ENCODE results near the gene LIN7B. TPM values are rescaled to one million over a fixed set of nuclear protein-coding genes. Genes with fewer than 3 reads are reported as not detected.

The LIN7B gene
- total RNA-seq, 1 donor from 2014 or later, result 18.3 TPM

DNA sequence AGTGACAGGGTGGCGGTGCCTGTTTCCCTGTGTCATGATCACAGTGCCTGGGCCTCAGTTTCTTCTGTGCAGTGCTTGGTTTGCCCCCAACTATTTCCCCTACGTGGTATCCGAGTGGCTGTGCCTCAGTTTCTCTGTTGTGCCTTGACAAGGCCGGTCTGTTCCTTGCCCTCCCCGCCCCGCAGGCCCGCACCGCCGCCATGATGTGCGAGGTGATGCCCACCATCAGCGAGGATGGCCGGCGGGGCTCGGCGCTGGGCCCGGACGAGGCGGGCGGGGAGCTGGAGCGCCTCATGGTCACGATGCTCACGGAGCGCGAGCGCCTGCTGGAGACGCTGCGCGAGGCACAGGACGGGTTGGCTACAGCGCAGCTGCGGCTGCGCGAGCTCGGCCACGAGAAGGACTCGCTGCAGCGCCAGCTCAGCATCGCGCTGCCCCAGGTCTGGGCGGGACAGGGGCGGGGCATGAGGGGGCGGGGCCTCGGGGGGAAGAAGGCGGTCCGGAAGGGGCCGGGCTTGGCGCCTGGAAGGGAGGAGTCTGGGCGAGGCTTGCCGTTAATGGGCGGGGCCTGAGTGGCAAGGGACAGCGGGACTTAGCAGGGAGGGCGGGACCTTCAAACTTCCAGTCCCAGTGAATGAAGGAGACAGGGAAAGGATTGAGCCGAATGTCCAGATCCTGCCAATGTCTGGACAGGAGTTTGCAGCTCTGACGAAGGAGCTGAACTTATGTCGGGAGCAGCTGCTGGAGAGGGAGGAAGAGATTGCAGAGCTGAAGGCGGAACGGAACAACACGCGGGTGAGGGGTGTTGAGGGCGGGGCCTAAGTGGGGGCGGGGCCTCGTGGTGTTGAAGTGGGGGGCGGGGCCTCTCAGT, 13.7 kb downstream of the LIN7B start:
- peaks cover 16 to 32% (median 25%) of the 10 kb centered on the region in 3 donors for H3K4me1 ChIP-seq (ENCODE audit: control insufficient read depth in 3 of 3, insufficient read depth in 3 of 3, low read length in 3 of 3)
- H3K4me3 ChIP-seq (ENCODE audit: low read length in 3 of 3), result peak overlapping the region; percentile 56 to 70 (median 67)
- H3K36me3 ChIP-seq (ENCODE audit: control insufficient read depth in 3 of 3, insufficient read depth in 3 of 3, low read length in 3 of 3), result no peaks in the 10 kb centered on the region
- peaks cover 0 to 4% (median 0%) of the 10 kb centered on the region in 3 donors for H3K27me3 ChIP-seq (ENCODE audit: control insufficient read depth in 3 of 3, insufficient read depth in 3 of 3, low read length in 3 of 3)
- H3K9me3 ChIP-seq (ENCODE audit: control insufficient read depth in 3 of 3, low read length in 3 of 3), result no peaks in the 10 kb centered on the region
- peak overlapping the region; percentile 58 for H3K27ac ChIP-seq (ENCODE audit: low read depth, low read length)
- H3K9ac ChIP-seq (ENCODE audit: low read depth in 1 of 3, low read length in 3 of 3), result peak overlapping the region in 1 of 3 donors; percentile 8

GRCh38 chr19:49128545-49129237, 14.5 kb downstream of the LIN7B start:
- H3K27me3 ChIP-seq (ENCODE audit: control insufficient read depth in 3 of 3, insufficient read depth in 3 of 3, low read length in 3 of 3), result peaks cover 0 to 7% (median 0%) of the 10 kb centered on the region in 3 donors
- no peaks in the 10 kb centered on the region for H3K36me3 ChIP-seq (ENCODE audit: control insufficient read depth in 3 of 3, insufficient read depth in 3 of 3, low read length in 3 of 3)
- peaks cover 20 to 36% (median 29%) of the 10 kb centered on the region in 3 donors for H3K4me1 ChIP-seq (ENCODE audit: control insufficient read depth in 3 of 3, insufficient read depth in 3 of 3, low read length in 3 of 3)
- H3K9me3 ChIP-seq (ENCODE audit: control insufficient read depth in 3 of 3, low read length in 3 of 3), result no peaks in the 10 kb centered on the region
- H3K9ac ChIP-seq (ENCODE audit: low read depth in 1 of 3, low read length in 3 of 3), result no peak overlapping the region
- H3K4me3 ChIP-seq (ENCODE audit: low read length in 3 of 3), result peak overlapping the region in 1 of 3 donors; percentile 70
- peak overlapping the region; percentile 44 for H3K27ac ChIP-seq (ENCODE audit: low read depth, low read length)

DNA sequence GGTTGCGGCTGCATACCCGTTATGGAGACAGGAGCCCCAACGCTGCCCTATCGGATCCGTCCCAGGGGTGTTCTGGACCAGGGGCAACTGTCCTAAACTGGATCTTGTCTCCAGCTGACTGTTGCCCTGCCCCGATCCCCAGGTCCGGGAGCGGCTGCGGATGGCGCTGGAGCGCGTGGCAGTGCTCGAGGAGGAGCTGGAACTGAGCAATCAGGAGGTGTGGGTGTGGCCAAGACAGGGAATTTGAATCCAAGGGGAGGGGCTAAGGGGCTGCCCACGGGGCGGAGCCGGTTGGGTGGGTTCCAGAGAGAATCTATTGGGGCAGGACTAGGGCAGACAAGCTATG, 15.0 kb downstream of the LIN7B start:
- Histone ChIP-seq H3K27me3 (ENCODE audit: control insufficient read depth in 3 of 3, insufficient read depth in 3 of 3, low read length in 3 of 3) (peaks cover 0 to 12% (median 1%) of the 10 kb centered on the region in 3 donors), H3K36me3 (ENCODE audit: control insufficient read depth in 3 of 3, insufficient read depth in 3 of 3, low read length in 3 of 3) (no peaks in the 10 kb centered on the region), H3K4me3 (ENCODE audit: low read length in 3 of 3) (no peak overlapping the region), H3K4me1 (ENCODE audit: control insufficient read depth in 3 of 3, insufficient read depth in 3 of 3, low read length in 3 of 3) (peaks cover 26 to 41% (median 32%) of the 10 kb centered on the region in 3 donors), H3K27ac (ENCODE audit: low read depth, low read length) (no peak overlapping the region), H3K9ac (ENCODE audit: low read depth in 1 of 3, low read length in 3 of 3) (no peak overlapping the region), H3K9me3 (ENCODE audit: control insufficient read depth in 3 of 3, low read length in 3 of 3) (no peaks in the 10 kb centered on the region)

- Histone ChIP-seq H3K9me3 (ENCODE audit: control insufficient read depth in 3 of 3, low read length in 3 of 3) (no peaks in the 10 kb centered on the region), H3K4me1 (ENCODE audit: control insufficient read depth in 3 of 3, insufficient read depth in 3 of 3, low read length in 3 of 3) (peaks cover 28 to 46% (median 37%) of the 10 kb centered on the region in 3 donors), H3K27me3 (ENCODE audit: control insufficient read depth in 3 of 3, insufficient read depth in 3 of 3, low read length in 3 of 3) (peaks cover 5 to 18% (median 5%) of the 10 kb centered on the region in 3 donors), H3K9ac (ENCODE audit: low read depth in 1 of 3, low read length in 3 of 3) (peak overlapping the region in 1 of 3 donors; percentile 16), H3K36me3 (ENCODE audit: control insufficient read depth in 3 of 3, insufficient read depth in 3 of 3, low read length in 3 of 3) (no peaks in the 10 kb centered on the region), H3K27ac (ENCODE audit: low read depth, low read length) (no peak overlapping the region), H3K4me3 (ENCODE audit: low read length in 3 of 3) (no peak overlapping the region)
These were observed 16.2 kb downstream of the LIN7B start for GRCh38 chr19:49130325-49130724.

- Histone ChIP-seq H3K27ac (ENCODE audit: low read depth, low read length) (no peak overlapping the region), H3K27me3 (ENCODE audit: control insufficient read depth in 3 of 3, insufficient read depth in 3 of 3, low read length in 3 of 3) (peaks cover 5 to 18% (median 11%) of the 10 kb centered on the region in 3 donors), H3K36me3 (ENCODE audit: control insufficient read depth in 3 of 3, insufficient read depth in 3 of 3, low read length in 3 of 3) (no peaks in the 10 kb centered on the region)
These were observed 18.9 kb downstream of the LIN7B start for GRCh38 chr19:49132974-49133609.

GRCh38 chr19:49133621-49134454, 19.7 kb downstream of the LIN7B start:
- Histone ChIP-seq H3K27ac (ENCODE audit: low read depth, low read length) (no peak overlapping the region), H3K36me3 (ENCODE audit: control insufficient read depth in 3 of 3, insufficient read depth in 3 of 3, low read length in 3 of 3) (no peaks in the 10 kb centered on the region), H3K9me3 (ENCODE audit: control insufficient read depth in 3 of 3, low read length in 3 of 3) (no peaks in the 10 kb centered on the region), H3K4me3 (ENCODE audit: low read length in 3 of 3) (peak overlapping the region; percentile 40 to 56 (median 52)), H3K27me3 (ENCODE audit: control insufficient read depth in 3 of 3, insufficient read depth in 3 of 3, low read length in 3 of 3) (peaks cover 5 to 18% (median 11%) of the 10 kb centered on the region in 3 donors), H3K4me1 (ENCODE audit: control insufficient read depth in 3 of 3, insufficient read depth in 3 of 3, low read length in 3 of 3) (peaks cover 24 to 59% (median 43%) of the 10 kb centered on the region in 3 donors), H3K9ac (ENCODE audit: low read depth in 1 of 3, low read length in 3 of 3) (no peak overlapping the region)

More at GRCh38 chr19:49132974-49133609, 18.9 kb downstream of the LIN7B start:
- Histone ChIP-seq H3K9me3 (ENCODE audit: control insufficient read depth in 3 of 3, low read length in 3 of 3) (no peaks in the 10 kb centered on the region), H3K4me1 (ENCODE audit: control insufficient read depth in 3 of 3, insufficient read depth in 3 of 3, low read length in 3 of 3) (peaks cover 28 to 61% (median 45%) of the 10 kb centered on the region in 3 donors), H3K9ac (ENCODE audit: low read depth in 1 of 3, low read length in 3 of 3) (no peak overlapping the region), H3K4me3 (ENCODE audit: low read length in 3 of 3) (peak overlapping the region; percentile 40 to 56 (median 52))

DNA sequence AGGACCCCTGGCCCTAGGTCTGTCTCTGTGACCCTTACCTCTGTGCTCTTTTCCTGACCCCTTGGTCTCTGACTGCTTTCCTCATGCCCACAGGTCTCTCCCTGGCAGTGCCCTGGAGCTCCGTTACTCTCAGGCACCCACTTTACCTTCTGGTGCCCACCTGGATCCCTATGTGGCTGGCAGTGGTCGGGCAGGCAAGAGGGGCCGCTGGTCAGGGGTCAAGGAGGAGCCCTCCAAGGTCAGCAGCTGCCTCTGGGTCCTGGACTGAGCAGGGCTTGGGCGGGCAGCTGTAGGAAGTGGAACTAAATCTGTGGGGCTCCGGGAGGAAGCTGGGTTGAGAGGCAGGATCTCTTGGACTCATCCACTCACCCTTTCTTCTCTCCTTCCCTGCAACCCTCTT, 21.5 kb downstream of the LIN7B start:
- Histone ChIP-seq H3K36me3 (ENCODE audit: control insufficient read depth in 3 of 3, insufficient read depth in 3 of 3, low read length in 3 of 3) (no peaks in the 10 kb centered on the region), H3K9ac (ENCODE audit: low read depth in 1 of 3, low read length in 3 of 3) (no peak overlapping the region), H3K27ac (ENCODE audit: low read depth, low read length) (no peak overlapping the region), H3K4me1 (ENCODE audit: control insufficient read depth in 3 of 3, insufficient read depth in 3 of 3, low read length in 3 of 3) (peaks cover 17 to 40% (median 27%) of the 10 kb centered on the region in 3 donors), H3K9me3 (ENCODE audit: control insufficient read depth in 3 of 3, low read length in 3 of 3) (no peaks in the 10 kb centered on the region), H3K4me3 (ENCODE audit: low read length in 3 of 3) (no peak overlapping the region), H3K27me3 (ENCODE audit: control insufficient read depth in 3 of 3, insufficient read depth in 3 of 3, low read length in 3 of 3) (peaks cover 5 to 14% (median 11%) of the 10 kb centered on the region in 3 donors)

DNA sequence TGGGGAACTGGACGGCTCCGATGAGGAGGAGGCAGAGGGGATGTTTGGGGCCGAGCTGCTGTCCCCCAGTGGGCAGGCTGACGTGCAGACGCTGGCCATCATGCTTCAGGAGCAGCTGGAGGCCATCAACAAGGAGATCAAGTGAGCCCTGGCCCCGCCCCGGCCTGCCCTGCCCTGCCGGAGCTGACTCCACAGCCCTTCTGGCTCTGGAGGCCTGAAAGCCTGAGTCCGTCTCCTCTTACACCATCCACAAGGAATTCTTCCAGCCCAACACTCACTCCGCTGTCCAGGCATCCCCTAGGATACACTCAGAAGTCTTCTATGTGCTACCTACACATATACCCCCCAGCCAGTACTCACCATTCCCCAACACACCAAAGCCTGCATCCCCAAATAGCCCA, 22.6 kb downstream of the LIN7B start:
- Histone ChIP-seq H3K36me3 (ENCODE audit: control insufficient read depth in 3 of 3, insufficient read depth in 3 of 3, low read length in 3 of 3) (no peaks in the 10 kb centered on the region), H3K27me3 (ENCODE audit: control insufficient read depth in 3 of 3, insufficient read depth in 3 of 3, low read length in 3 of 3) (peaks cover 5 to 14% (median 11%) of the 10 kb centered on the region in 3 donors), H3K9ac (ENCODE audit: low read depth in 1 of 3, low read length in 3 of 3) (no peak overlapping the region), H3K4me1 (ENCODE audit: control insufficient read depth in 3 of 3, insufficient read depth in 3 of 3, low read length in 3 of 3) (peaks cover 17 to 39% (median 27%) of the 10 kb centered on the region in 3 donors), H3K27ac (ENCODE audit: low read depth, low read length) (no peak overlapping the region), H3K4me3 (ENCODE audit: low read length in 3 of 3) (no peak overlapping the region), H3K9me3 (ENCODE audit: control insufficient read depth in 3 of 3, low read length in 3 of 3) (no peaks in the 10 kb centered on the region)

- no peak overlapping the region for H3K4me3 ChIP-seq (ENCODE audit: low read length in 3 of 3)
- no peaks in the 10 kb centered on the region for H3K36me3 ChIP-seq (ENCODE audit: control insufficient read depth in 3 of 3, insufficient read depth in 3 of 3, low read length in 3 of 3)
- H3K9ac ChIP-seq (ENCODE audit: low read depth in 1 of 3, low read length in 3 of 3), result no peak overlapping the region
- H3K27me3 ChIP-seq (ENCODE audit: control insufficient read depth in 3 of 3, insufficient read depth in 3 of 3, low read length in 3 of 3), result peaks cover 0 to 2% (median 0%) of the 10 kb centered on the region in 3 donors
- H3K4me1 ChIP-seq (ENCODE audit: control insufficient read depth in 3 of 3, insufficient read depth in 3 of 3, low read length in 3 of 3), result peaks cover 11 to 38% (median 28%) of the 10 kb centered on the region in 3 donors
- no peaks in the 10 kb centered on the region for H3K9me3 ChIP-seq (ENCODE audit: control insufficient read depth in 3 of 3, low read length in 3 of 3)
- no peak overlapping the region for H3K27ac ChIP-seq (ENCODE audit: low read depth, low read length)
These were observed 26.8 kb downstream of the LIN7B start for GRCh38 chr19:49140951-49141350.

All from skeletal muscle tissue (tissue), 4 donors.